ENCODE data around the gene PSMA8.
"Not testable (repeated sequence)": the region's sequence is repeated elsewhere in the genome, so short reads cannot be mapped to it uniquely, and the experiment has no call there.

Gene PSMA8

DNA sequence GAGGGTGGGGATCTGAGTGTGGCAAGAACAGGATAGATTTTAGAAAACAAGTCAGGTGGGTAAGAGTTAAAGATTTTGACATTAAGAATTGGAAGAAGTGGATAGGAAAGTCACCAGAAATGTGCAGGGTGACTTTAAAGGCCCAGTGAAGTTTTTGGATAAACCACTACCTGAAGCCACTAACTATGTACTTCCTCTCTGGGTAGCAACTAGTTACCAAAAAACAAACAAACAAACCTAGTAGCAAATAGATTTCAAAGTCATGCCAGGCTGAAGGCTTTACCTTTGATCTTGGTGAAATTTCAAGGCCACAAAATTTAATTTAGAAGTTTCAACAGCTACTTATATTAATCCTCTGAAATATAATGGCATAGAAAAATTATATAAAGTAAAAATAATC is 42.5 kb downstream of the PSMA8 start:
- DNase-seq: no peak

DNA sequence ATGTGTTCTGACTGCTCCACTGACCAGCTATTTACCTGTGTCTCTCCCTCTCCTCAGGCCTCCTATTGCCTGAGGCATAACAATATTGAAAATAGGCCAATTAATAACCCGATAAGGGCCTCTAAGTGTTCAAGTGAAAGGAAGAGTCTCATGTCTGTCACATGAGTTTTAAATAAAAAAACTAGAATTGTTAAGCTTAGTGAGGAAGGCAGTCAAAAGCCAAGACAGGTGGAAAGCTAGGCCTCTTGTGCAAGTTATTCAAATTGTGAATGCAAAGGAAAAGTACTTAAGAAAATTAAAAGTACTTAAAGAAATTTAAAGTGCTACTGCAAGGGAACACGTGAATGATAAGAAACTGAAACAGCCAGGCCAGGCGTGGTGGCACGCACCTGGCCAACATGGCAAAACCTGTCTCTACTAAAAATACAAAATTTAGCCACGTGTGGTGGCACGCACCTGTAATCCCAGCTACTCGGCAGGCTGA is 47.7 kb downstream of the PSMA8 start:
- no peak for DNase-seq

GRCh38 chr18:26183395-26184112 is 49.9 kb downstream of the PSMA8 start:
- no peak for DNase-seq

- no peak for DNase-seq
Observed at GRCh38 chr18:26185267-26185666, 51.6 kb downstream of the PSMA8 start.

GRCh38 chr18:26190506-26190905 is 56.8 kb downstream of the PSMA8 start:
- DNase-seq: peak in 2 of 4 experiments; percentile 1

GRCh38 chr18:26192233-26192632 is 58.6 kb downstream of the PSMA8 start:
- no peak for DNase-seq

GRCh38 chr18:26196605-26197004 is 62.9 kb downstream of the PSMA8 start:
- DNase-seq: no peak

- DNase-seq: not testable (repeated sequence)
Observed at GRCh38 chr18:26202001-26202400, 68.3 kb downstream of the PSMA8 start.

DNA sequence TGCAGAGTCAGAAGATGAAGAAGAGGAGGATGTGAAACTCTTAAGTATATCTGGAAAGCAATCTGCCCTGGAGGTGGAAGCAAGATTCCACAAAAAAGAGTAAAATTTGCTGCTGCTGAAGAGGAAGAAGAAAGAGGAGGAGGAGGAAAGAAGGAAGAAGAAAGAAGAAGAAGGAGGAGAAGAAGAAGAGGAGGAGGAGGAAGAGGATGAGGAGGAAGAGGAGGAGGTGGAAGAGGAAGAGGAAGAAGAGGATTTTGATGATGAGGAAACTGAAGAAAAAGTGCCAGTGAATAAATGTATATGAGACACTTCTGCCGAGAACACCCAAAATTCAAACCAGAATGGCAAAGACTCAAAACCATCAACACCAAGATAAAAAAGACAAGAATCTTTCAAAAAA is 71.6 kb downstream of the PSMA8 start:
- DNase-seq: no peak

DNA sequence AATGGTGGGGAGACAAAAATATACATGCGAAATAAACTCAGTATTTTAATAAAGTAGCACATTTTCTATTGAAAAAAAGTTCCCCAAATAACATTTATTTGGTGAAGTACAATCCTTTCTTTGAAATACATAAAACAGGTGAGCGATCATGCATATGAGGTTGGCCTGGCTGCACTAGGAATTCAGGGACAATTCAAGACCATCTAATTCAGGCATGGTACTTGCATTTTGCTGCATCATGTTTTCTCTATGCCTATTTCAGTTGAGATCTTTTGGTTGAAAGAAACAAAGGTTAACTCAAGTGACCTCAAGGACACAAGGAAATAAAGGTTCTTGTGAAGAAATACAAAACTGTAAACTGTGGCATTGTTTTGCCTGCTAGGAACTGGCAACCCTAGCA is 72.8 kb downstream of the PSMA8 start:
- DNase-seq: no peak

- no peak for DNase-seq
Observed at GRCh38 chr18:26207937-26208336, 74.3 kb downstream of the PSMA8 start.

DNA sequence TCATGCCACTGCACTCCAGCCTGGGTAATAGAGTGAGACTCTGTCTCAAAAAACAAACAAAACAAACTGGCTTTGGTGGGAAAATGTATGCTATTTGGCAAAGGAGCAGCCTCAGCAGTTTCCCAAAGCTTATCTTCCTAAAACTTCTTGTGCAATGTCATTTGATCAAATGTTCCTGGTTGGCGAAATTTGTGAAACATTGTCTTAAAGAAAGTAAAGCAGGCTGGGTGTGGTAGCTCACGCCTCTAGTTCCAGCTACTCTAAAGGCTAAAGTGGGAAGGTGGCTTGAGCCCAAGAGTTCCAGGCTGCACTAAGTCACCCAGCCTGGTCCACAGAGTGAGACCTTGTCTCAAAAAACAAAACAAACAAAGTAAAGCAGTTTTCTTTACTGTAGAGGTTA is 75.3 kb downstream of the PSMA8 start:
- no peak for DNase-seq

- DNase-seq: no peak
Observed at GRCh38 chr18:26210147-26210546, 76.5 kb downstream of the PSMA8 start.

- peak in 2 of 4 experiments; percentile 1 to 12 for DNase-seq
Observed at GRCh38 chr18:26215247-26215970, 81.7 kb downstream of the PSMA8 start.

GRCh38 chr18:26225022-26225693 is 91.5 kb downstream of the PSMA8 start:
- DNase-seq: no peak

GRCh38 chr18:26225915-26226228 is 92.2 kb downstream of the PSMA8 start:
- DNase-seq: no peak

DNA sequence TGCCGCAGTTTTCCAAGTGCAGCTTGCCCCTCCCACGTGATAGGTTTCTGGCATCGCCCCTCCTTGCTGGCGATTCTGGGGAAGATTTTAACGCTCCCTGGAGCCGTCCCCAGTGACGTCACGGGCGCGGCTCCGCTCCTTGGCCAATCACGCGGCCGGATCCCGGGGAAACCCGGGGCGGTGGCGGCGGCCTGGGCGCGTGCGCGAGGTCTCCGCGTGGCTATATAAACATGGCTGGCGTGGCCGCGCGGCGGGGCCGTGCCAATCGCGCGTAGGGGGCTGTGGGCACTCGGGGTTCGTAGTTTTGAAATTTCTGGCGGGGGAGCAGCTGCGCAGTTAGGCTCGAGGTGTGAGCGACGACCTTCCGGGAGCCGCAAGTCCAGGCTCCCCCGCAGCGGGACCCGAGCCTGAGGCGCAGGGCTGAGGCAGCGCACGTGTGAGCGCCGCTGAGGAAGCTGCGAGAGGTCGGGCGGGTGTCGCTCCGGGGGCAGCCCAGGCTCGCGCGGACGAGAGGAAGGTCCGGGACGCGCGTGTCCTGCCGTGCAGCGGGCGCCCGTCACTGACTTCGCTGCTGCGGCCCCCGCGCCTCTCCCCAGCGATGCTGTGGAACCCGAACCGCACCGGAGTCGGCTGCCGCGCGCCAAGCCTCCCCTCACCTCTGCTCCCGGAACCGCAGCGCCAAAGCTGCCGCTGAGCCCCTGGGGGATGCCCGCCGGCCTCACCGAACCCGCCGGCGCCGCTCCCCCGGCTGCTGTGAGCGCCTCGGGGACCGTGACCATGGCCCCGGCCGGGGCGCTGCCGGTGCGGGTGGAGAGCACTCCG is 92.8 kb downstream of the PSMA8 start, which contains the start of gene TAF4B:
Gene TAF4B (plus strand): TSS at position 217 of the 822 bp plus-strand sequence. CDS start 489 bp downstream, at position 706.
- DNase-seq: peak; percentile 89

GRCh38 chr18:26227051-26227670 is 93.5 kb downstream of the PSMA8 start:
- DNase-seq: no peak

DNA sequence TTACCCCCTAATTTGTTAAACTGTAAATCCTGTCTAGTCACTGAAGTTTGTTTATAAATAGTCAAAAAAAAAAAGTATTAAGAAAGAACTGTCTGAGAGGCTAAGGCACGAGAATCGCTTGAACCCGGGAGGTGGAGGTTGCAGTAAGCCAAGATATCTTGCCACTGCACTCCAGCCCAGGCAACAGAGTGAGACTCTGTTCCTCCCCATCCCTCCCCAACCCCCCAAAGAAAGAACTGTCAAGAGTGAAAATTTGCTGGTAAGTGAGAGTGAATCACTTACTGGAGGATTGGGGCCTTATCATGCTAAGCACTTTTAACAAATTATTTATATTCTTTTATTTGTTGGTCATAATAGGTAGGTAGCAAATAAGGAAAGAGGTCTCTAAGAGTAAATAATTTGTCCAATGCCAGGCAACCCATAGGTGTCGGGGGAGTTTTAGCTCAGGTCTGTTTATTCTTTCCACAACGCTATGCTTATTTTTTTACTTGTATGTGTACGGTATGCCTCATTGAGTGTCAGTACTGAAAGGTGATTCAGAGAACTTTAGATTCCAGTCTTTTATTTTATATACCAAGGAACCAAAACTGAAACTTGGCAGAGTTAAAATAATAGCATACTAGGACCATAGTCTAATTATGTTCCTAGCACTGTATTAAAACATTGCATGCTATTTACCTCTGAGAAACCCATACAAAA is 95.0 kb downstream of the PSMA8 start:
- DNase-seq: no peak

DNA sequence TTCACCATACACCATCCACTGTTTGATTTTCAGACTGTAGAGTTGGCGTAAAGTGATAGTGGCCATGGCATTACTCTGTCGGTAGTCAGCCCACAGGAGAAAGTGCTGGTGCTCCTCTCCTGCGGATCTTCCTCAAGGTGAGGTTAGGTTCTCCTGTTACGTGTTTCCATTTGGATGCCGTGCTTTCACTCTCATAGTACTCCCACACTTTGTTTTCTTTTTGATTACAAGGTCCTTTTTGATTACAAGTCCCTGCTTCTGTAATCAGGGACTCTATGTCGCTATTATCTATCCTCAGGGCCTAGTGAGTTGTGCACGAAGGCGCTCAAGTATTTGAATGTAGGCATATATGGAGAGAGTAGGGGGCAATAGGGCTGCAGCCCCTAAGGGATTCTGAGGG is 96.8 kb downstream of the PSMA8 start:
- no peak for DNase-seq

GRCh38 chr18:26233208-26233607 is 99.5 kb downstream of the PSMA8 start:
- DNase-seq: no peak

- DNase-seq: not testable (repeated sequence)
Observed at GRCh38 chr18:26237363-26237762, 103.7 kb downstream of the PSMA8 start.

Measured in activated CD4-positive, CD25-positive, alpha-beta regulatory T cell (primary cell).